ENCODE results near the gene ASIC2.

ASIC2 gene

GRCh38 chr17:33288954-33289353 is 4.1 kb downstream of the ASIC2 start:
- DNase-seq (ENCODE audit: low read depth) = no peak

DNA sequence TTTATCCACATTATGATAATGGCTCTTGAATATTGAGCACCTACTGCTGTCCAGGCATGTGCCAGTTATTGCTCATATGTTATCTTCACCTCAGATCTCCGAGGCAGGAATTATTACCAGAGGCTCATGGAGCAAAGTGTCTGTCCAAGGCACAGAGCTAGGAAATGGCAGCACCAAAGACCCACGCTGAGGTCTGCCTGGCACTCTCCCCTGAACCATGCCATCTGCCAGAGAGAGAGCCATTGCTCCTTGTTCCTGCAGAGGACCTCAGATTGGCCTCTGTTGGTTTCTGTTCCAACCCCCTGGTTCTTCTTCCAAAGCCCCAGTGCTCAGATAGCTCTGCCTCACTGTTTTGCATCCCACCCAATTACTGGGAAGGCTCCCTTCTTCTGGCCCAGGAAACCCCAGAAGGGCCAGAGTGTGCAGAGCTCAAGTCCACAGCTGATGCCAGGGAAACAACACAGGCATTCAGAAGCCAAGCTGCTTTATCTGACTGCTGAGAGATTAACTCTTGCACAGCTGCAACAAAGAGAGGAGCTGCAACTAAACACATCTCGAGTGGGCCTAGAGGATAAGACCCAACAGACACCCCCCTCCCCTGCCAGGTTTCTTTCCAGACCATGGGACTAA is 5.9 kb downstream of the ASIC2 start:
- no peak for DNase-seq (ENCODE audit: low read depth)

DNA sequence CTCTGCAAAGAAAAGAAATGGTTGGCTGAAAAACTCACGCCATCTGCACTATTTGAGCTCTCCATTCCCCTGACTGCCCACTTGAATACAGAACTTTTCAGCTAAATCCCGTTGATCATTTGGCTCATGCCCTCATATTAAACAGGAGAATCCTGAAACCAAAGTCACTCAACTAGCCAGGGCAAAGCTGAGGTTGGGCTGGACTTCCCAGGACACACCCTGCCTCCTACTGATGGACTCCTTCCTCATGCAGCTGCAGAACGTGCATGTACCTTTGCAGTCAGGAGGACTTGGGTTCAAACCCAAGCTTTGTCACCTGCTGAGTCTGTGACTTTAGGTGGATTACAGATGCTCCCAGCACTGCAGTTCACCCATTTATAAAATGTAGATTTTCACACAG is 7.7 kb downstream of the ASIC2 start:
- no peak for DNase-seq (ENCODE audit: low read depth)

DNA sequence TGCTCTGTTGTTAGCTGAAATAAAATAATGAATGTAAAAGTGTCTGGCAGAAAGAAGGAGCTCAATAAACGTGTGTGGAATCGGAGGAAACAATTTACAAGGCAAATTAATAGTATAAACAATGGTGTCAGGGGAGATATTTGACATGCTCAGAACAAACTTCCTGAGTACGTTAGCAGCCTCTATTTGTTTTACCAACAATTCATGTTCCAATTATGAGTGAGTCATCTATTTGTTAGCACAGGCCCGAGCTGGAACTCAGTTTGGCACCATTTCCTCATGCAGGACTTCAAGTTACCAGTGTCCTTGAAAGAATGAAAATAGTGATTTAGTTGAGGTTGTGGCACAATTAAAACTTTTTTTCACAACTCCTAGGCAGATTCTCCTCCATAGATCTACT is 9.1 kb downstream of the ASIC2 start:
- DNase-seq (ENCODE audit: low read depth) = no peak

- no peak for DNase-seq (ENCODE audit: low read depth)
These were observed 12.7 kb downstream of the ASIC2 start for GRCh38 chr17:33280162-33280943.

- DNase-seq (ENCODE audit: low read depth) = no peak
These were observed 15.5 kb downstream of the ASIC2 start for GRCh38 chr17:33277436-33278100.

DNA sequence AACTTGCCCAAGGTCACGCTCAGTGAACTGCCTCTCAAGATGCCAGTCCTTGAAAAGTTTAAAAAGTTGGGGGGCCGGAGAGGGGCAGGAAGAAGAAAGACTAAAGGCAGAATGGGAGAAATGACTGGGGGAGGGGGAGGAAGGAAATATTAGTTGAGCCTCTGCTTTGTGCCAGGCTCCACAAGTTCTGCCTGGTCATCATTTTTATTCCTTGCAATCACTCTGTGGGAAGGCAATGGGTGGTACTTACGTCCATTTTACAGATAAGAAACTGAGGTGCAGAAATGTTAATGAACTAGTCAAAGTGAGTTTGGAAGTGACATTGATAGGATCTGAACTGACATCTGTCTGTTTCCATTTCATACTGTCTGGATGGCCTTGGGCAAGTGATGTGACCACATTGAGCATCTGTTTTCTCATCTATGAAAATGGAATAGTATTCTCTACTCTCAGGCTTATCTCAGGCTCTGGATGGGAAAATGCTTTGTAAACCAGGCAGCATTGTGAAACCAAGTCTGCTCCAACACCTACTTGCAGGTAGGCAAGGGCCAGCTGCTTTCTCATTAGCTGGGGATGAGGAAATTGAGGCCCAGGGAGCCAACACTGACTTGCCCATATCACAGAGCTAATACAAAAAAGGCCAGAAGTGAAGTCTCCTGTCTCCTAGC is 19.2 kb downstream of the ASIC2 start:
- no peak for DNase-seq (ENCODE audit: low read depth)

- DNase-seq (ENCODE audit: low read depth) = no peak
These were observed 19.8 kb downstream of the ASIC2 start for GRCh38 chr17:33273271-33273670.

- no peak for DNase-seq (ENCODE audit: low read depth)
These were observed 20.7 kb downstream of the ASIC2 start for GRCh38 chr17:33272438-33272837.

GRCh38 chr17:33269337-33270060 is 23.6 kb downstream of the ASIC2 start:
- DNase-seq (ENCODE audit: low read depth) = no peak

DNA sequence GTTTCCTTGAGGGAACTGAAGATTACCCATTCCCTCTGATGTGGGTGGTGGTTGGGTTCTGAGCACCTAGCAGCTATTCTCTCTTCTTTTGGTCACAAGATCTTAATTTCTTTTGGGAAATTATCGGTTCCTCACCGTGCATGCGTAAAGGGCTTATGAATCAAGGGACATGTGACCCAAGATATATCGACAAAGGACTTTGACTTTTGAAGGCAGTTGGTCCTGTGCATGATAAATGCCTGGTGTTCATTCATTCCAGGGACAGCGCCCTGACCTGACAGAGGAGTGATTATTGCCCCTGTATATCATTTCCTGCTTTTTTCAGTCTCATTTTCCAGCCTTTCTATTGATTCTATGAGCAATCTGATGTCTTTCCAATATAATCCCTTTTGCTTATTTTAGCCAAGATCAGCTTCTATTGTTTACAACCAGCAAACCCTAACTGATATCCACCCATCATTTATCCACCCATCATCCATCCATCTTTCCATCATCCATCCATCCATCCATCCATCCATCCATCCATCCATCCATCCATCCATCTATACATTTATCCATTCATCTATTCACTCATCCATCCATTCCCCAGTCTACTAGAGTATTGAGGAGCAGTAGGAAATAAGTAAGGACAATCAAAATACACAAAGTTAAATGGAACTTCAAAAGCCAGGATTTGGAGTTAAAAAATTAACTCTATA is 25.1 kb downstream of the ASIC2 start:
- no peak for DNase-seq (ENCODE audit: low read depth)

- DNase-seq (ENCODE audit: low read depth) = no peak
These were observed 25.8 kb downstream of the ASIC2 start for GRCh38 chr17:33267271-33267790.

GRCh38 chr17:33266611-33267010 is 26.5 kb downstream of the ASIC2 start:
- no peak for DNase-seq (ENCODE audit: low read depth)

DNA sequence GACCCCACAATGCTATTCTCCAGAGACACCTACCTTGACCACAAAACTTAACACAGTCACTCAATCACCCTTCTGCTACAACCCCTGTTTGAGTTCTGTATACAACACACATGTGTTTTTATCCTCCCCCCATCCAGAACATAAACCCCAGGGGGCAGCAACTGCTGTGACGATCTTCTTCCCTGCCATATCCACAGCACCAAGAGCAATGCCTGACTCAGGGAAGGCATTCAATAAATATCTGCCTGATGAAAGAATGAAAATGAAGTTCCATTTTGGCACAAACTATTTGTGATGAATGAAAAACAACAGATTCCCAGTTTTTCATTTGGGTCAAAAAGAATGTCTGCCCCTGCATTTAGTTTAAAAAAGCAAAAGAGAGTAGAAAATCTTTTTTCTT is 27.0 kb downstream of the ASIC2 start:
- no peak for DNase-seq (ENCODE audit: low read depth)

GRCh38 chr17:33263396-33263795 is 29.7 kb downstream of the ASIC2 start:
- no peak for DNase-seq (ENCODE audit: low read depth)

DNA sequence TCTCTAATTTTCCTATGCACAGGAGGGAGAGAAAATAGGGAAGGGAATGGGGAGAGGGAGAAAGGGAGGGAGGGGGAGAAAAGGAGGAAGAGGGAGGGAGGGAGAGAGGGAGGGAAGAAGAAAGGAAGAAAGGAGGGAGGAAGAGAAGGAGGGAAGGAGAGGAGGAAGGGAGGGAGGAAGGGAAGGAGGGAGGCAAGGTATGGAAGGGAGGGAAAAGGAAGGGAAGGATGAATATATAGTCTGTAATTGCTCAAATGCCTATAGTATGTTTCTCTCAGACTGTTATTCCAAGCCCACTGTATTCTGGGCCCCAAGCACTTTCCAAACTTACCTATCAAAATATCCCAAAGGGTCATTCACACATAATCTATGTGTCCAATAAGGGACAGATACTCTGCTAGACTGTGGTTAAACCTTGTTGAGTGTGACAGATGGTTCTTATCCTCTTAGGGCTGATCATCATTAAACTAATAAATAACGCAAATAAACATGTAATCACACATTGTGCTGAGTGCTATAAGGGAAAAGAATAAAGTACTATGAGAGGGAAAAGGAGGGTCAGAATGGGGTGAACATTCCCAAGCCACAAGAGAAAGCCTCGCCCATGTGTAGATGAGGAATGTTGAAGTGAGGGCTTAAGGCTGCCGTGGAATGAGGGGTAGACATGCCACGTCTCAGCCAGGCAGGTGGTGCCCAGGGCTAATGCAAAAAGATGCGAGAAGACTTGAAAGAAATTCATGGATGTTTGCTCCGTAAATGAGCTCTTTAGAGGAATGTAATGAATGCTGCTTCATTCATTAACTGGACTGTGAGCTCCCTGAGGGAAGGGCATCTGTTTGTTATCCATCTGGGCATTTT is 30.6 kb downstream of the ASIC2 start:
- DNase-seq (ENCODE audit: low read depth) = no peak

DNA sequence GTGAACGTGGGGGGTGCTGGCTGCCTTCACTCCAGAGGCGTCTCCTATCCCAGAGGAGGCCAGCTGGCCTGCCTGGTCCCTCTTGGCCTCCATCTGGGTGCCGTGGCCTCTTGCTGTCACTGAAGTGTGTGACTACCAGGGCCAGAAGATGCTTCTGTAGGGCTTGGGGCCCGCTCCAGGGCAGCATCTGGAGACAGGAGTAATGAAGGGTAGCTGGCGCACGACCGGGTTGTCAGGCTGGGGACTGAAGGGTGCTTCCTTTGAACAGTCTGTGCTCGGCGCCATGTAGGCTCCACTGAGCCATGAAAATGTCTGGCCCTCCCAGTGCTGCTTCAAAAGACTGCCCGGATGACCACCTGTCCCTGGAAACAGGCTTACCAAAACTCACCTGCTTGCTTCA is 31.3 kb downstream of the ASIC2 start:
- DNase-seq (ENCODE audit: low read depth) = no peak

- DNase-seq (ENCODE audit: low read depth) = no peak
These were observed 32.5 kb downstream of the ASIC2 start for GRCh38 chr17:33260638-33261037.

- DNase-seq (ENCODE audit: low read depth) = no peak
These were observed 34.8 kb downstream of the ASIC2 start for GRCh38 chr17:33258296-33258695.

- no peak for DNase-seq (ENCODE audit: low read depth)
These were observed 47.9 kb downstream of the ASIC2 start for GRCh38 chr17:33245183-33245582.

All from stimulated activated CD8-positive, alpha-beta memory T cell treated with anti-CD3 and anti-CD28 coated beads, Interleukin-15, amount 100 ng/mL, for 24 hours (primary cell).